GM19395 (cell line): ENCODE measurements around the gene ALG14.

Experiments used
- ATAC-seq: cut with Tn5 transposase; IDR thresholded peaks from one replicate; pipeline ENCODE4 v1.9.1; 2021; ENCODE audit warnings: mild to moderate bottlenecking, moderate library complexity; ENCODE audit not compliant: unreplicated experiment

Gene ALG14

DNA sequence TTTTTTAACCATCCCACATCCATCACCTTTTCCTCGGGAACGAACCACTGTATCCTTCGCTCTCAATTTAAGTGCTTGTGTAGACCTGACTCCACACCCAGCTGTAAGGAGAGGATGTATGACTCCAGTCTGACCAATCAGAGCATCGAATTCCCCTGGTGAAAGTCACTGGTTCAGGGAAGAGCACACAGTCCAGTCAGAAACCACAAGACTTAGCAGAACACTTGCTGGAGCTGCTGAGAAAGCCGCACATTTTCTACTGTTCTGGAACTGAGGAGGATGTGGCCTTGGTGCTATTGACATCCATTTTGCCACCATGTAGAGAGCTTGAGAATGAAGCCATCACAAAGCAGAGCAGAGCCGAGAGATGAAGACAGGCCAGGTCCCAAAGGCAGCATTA, 86.0 kb downstream of the ALG14 start:
- ATAC-seq, result no peak

DNA sequence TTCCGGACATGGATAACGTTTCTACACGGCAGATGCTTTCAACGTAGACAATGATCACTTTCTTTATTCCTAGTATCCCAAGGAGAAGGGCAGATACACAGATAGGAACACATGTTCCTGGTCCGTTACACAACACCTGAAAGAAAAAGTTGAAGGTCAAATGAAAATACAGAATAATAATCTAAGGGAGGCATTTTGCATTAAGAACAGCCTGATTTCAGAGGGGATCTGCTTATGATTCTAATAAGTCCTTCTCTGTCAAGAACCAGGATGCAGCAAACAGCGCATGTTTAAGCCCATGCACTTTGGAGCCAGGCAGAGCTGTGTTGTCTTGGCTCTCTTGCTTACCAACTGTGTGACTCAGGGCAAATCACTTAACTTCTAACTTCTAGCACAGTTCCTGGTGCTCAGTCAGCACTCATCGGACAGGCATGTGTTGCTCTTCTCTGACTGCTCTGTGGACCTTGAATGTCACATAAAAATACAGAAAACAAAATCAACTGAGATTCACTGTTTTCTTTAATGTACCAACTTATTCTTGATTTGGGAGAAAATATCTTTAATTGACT, 89.5 kb downstream of the ALG14 start:
- ATAC-seq, result no peak

DNA sequence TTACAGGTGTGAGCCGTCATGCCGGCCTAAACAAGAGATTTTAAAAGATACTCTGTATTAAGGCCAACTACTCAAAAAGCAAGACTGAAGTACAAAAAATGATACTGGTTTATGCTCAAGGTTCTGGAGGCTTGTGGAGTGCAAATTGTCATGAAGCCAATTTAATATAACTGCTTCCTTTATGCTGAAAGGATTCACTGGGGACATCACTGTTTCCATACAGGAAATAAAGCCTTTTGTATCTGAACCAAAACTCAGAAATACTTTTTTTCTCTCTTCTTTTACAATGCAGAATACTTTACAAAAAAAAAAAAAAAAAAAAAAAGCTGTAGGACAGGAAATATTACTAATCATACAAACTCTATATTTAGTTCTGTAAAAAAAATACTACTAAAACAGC, 90.4 kb downstream of the ALG14 start:
- no peak for ATAC-seq

DNA sequence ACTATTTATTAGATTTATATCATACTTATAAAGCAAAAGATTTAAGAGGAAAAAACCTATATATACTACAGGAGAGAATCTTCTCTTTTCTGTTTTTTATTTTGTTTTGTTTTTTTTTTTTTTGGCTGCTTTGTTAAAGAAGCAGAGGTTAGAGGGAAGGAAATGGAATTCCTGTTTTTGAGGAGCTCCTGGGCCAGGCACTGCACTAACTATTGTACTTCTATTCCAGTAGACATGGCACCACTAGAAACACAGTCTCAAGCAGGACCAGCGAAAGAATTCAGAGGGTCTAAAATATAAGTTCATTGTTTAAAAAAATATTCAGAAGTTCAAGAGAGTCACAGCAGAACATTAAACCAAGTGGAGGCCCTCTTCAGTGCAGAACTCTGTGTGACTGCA, 91.2 kb downstream of the ALG14 start:
- no peak for ATAC-seq

DNA sequence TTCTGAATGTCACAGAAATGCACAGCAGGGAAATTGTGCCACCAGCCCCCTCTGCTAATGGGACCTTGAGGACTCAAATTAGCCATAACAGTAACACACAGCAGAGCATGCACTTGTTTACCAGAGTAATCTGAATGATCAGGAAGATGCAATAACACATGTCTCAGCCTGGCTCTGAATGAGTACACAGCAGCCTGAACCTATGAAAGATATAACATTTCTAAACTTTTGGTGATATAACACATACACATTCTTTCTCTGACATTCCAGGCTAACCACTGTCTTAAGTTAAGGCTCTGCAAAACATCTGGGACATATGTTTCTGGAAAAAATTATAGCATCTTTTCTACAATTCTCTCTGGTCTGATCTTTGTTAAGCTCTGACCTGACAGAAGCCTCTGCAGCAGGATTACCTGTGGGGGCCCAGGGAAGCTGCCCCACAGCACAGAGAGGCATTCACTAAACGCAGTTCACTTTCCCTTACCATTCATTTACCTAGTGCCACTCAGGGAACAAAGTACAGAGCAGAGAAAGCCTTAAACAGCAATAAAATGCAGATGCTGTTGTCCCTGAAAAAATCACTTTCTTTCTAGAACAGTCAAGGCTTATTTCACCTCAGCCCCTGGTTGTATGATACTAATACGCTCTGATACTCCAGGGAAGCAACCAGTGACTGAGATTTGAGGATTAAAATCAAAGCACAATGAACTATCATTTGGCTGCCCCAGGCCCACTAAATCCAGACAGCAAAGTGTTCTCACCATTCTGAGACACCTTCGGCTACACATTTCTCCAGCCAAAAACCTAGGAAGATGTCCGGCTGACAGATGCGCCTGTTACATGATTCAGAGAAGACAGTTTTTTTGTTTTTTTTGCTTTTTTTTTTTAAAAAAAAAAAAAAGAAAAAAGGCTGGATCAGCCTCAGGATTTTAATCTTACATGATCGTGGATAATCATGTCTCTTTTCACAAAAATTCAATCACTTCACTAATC, 91.9 kb downstream of the ALG14 start:
- no peak for ATAC-seq

DNA sequence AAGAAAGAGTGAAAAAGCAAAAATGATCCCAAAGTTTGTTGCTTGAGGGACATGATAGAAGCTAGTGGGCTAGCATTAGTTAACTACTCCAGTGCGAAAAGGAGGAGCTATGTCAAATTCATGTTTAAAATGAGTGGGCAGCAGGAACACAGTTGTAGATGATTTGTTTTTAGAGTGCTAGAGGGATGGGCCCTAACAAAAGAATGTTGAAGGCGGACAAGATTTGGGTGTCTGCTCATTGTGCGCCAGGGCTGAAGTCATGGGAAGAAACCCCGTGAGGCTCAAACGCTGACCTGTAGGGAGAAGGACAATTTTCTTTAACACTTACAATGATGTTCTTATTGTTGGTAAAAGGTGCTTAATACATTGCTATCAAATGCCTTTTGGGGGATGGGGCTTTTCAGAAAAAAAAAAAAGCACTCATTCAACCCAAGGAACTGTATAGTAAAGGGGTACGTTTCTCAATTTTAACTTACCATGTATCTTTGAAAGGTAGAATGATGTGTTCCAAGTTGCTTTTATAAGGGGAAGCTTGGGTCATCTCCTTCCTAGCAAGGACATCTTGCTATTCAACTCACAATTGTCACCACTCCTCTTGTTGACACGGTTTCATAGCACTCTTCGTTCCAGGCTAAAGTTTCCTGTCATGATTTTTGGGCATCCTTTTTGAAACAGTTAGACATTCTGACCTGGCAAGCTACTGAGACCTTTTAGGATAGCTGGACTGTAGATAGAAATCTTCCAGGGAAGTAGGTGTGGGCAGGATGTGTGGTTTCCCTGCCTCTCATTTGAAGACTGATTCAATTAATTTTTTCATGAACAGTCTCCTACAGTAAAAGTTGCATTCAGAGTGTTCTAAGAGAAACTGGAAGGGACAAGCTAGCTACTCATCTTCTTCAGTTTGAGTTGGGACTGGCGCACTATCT, 92.8 kb downstream of the ALG14 start:
- no peak for ATAC-seq

DNA sequence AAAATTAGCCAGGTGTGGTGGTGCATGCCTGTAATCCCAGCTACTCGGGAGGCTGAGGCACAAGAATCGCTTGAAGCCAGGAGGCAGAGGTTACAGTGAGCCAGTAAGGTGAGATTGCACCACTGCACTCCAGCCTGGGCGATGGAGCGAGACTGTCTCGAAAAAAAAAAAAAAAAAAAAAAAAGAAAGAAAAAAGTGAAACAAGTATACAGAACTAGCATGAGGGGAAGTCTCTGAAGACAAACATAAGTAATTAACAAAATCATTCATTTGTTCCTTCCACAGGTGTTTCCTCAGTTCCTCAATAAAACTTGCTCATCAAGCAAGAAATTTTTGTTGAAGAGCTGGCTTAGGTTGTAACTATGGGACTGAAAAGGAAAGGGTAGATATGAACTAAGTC, 93.6 kb downstream of the ALG14 start:
- no peak for ATAC-seq

DNA sequence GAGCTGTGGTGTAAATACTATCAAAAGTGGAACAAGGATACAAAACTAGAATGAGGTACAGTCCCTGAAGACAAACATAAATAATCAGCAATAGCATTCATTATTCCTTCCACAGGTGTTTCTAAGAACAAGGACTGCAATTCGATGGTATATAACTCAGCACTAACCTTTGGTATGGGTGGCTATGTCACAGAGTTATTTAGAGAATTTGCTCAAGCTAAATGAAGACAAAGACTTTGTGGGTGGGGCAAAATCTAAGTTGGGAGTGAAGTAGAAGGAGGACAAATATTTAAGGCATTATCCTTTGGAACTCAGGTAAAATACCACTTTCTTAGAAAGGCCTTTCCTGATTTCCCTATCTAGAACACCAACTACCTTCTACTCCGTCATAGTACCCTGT, 94.3 kb downstream of the ALG14 start:
- no peak for ATAC-seq

DNA sequence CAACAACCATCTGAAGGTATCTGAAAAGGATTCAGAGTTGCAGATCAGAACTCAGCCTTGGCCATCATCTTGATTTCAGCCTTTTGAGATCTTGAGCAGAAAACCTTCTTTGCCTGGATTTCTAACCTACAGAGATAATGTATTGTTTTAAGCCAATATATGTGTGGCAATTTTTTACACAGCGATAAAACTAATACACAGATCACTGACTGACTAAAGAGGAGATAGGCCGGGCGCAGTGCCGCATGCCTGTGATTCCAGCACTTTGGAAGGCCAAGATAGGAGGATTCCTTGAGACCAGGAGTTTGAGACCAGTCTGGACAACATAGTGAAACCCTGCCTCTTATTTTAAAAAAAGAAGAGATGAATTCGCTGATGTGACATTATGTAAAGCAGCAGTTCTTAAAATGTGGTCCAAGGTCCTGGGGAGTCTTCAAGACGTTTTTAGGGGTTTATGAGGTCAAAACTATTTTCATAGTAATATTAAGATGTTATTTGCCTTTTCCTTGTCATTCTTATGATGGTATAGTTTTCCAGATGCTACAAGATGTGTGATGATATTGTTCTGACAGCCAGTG, 95.7 kb downstream of the ALG14 start:
- ATAC-seq, result no peak

DNA sequence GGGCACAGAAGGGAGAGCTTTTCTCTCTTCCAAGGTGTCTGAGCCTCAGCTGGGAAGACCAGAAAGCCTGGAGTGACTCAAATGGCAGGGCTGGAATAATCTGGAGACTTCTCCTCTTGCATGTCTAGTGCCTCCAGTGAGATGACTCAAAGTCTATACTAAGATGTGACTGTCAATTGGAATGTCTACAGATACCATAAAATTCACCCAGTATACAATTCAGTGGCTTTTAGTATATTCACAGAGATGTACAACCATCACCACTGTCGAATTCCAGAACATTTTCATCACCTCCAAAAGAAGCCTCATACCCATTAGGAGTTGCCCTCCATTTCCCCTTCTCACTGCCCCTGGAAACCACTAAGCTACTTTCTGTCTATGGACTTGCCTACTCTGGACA, 97.9 kb downstream of the ALG14 start:
- no peak for ATAC-seq

DNA sequence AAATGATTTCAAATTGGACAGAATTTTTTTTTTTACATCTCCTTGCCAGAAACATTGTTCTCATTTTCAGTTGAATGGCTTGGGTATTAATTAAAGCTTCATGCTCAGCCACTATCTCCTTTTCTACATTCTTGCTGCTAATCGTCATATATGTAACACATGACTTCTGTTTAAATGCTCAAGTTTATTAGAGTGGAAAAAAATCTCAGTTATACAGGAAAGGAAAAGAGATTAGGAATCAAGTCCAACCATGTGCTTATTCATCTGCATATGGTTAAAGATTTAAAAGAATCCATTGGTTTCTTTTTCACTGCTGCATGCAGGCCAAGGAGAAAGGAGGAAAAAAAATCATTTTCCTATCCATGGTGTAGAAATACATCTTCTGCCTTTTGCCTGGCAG, 98.5 kb downstream of the ALG14 start:
- ATAC-seq, result no peak

DNA sequence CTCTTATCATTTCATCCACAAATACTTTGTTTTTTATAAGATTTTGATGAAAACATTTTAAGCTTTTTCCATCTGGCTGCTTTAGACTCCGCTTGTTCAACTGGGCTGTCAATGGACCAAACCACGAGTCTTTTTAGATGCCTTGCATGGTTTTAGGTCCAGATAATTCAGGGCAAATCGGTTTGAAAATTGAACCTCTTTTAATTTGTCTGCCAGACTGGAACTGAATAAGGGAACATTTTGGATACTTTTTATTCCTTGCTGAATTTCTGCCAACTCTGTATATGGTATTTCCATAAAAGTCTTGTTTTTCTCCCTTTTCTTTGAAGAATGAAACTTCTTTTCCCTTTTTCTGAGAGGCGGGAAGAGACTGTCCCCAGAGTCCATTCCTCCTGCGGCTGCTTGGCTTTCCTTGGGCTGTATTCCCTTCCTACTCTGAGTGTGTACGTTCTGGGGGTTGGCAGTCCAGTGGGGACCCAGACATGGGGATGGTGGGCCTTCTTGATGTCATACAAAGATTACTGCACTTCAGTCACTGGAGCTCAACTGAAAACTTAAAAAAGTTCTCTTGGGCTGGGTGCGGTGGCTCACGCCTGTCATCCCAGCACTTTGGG, 99.3 kb downstream of the ALG14 start:
- ATAC-seq, result no peak

DNA sequence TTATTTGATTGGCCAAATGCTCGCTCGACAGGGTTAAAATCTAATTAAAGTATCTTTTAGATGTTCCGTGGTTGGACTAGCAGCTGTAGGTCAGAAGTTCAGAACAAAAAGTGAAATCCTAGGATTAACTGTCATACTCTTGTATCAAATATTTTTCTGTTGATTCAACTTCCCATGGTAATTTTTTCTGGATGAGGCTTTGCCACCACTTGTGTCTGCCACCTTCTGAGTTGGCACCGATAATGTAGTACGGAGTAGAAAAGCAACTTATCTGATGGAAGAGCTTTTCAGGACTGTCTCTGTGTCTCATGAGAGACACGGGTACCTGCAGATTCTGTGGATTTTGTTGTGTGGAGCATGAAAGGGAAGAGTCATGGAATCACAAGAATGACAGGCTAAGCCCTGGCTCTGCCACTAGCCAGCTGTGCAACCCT, 101.2 kb downstream of the ALG14 start:
- no peak for ATAC-seq

DNA sequence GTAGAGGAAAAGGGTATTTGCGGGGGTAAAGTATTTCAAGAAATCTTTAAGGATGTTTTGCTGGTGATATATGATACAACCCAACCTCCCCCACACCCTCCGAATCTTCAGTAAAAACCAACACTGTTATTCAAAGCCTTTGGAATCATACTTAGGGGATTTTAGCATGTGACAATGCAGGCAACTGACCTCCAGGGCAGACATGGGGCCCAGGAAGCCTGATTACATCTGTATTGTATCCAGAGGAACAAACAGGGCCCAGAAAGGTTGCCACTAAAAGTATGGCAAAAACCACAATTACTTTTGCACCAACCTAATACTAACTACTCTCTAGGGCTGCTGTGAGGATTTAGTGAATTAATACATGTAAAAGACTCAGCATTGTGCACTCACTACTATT, 102.0 kb downstream of the ALG14 start:
- no peak for ATAC-seq

DNA sequence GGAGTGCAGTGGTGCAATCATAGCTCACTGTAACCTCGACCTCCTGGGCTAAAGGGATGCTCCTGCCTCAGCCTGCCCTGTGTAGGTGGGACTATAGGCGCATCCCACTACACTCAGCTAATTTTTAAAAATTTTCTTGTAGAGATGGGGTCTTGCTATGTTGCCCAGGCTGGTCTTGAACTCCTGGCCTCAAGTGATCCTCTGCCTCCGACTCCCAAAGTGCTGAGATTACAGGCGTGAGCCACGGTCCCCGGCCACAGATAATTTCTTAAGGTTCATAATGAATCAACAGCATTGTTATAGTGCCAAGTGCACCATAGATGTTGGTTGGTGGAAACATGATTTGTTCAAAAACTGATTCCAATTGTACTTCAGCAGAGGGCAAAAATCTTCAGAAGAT, 103.6 kb downstream of the ALG14 start:
- ATAC-seq, result no peak

DNA sequence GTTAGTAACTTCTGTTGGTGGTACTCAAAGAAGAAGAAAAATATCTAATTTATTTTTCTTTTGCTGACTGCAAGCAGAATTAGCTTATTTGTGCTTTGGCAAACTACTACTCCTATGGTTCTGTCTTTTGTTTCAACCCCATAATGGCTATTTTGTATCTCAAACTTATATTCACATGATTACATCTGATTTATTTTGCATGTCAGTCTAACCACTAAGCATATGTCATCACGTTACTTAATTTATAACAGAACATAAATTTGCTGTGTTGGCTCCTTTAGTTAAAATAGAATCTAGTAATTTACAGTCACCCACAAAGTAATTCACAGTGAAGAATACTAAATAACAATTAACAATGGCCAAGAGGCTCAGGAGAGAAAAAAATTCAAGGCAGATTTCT, 106.7 kb downstream of the ALG14 start:
- ATAC-seq, result no peak

DNA sequence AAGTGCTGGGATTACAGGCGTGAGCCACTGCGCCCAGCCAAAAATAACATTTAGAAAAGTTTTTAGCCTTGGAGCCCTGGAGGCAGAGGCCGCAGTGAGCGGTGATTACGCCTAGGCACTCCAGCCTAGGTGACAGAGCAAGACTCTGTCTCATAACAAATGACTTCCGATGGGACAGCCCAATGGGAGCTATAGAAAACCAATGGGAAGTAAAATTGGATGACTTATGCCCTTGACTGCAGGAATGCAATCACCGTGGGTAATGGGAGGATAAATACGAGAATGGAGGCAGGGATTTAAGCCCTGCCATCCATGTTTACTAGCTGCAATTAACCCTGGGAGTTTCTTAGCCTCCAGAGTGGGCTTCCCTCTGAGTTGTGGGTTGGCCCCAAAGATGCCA, 108.9 kb downstream of the ALG14 start:
- no peak for ATAC-seq

DNA sequence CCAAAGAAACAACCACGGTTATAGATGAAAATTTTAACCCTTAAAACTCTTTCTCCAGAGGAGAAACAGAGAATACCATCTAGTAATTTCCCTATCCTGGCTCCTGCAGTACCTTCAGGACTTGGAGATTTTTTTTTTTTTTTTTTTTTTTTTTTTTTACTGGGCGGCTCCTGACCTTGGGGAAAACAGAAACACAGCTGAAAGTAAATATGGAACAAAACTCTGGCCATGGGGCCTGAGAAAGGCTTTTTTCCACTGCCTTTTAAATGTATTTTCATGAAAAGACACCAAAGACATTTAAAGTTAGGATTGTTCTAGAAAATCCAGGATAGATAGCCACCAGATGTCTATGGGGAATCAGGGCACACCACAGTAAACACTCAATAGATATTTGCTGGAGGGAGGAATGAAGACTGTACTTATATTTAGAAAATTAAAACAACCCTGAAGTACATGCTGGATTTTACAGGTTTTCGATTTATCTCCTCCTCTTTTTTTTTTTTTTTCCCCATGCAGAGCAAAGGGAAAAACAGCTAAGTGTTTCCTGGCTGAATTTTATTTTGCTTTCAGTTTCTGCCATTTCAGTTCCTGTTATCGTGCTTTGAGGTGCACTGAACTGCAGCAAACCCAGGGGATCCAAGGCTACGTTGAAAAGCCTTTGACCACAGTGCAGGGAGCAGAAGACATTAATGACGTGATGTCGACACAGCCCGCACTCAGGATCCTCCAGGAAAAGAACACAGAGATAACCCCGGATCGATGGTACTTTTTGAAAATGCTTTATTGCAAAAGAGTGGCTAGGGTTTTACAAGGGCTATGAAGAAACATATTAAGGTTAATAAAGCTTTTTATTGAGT, 110.1 kb downstream of the ALG14 start:
- ATAC-seq, result peak; percentile 97

DNA sequence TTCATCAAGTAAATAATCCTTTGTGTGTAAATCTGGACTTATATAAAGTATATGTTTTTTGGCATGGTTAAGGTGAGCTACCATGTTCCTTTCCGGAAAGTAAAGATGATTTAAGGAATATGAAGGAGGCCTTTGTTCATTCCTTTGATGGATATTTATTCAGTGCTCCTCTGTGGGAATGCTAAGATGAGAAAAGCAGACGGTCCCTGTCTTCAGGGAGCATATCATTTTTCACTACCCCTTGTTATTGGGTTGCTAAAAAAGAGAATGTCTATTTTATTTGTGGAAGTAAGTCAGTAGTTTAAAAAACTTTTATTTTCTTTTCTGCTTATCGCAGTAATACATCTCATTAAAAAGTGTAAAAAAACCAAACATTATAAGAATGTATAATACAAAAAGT, 110.8 kb downstream of the ALG14 start:
- no peak for ATAC-seq

DNA sequence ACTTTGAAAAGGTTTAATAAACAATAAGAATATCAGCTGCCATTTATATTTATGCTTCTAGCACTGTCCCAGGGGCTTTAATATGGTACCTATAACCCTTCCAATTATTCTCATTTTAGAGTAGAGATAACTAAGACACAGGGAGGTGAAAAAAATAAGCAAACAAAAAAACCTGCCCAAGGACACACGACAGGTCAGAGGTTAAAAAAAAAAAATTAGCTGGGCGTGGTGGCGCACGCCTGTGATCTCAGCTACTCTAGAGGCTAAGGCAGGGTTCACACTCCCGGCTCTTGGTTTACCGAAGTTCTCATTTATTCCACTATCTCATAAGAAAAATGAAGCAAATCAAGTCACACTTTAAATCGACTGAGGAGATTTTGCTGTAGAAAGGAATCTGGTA, 111.2 kb downstream of the ALG14 start:
- no peak for ATAC-seq
